Activated CD4-positive, alpha-beta T cell treated with anti-CD3 and anti-CD28 coated beads, Interleukin-10, Interleukin-2, amounts not matched to agents 100 ng/mL and 50 ng/mL, durations not matched to agents 16 hours and 8 hours (primary cell): Measurements from ENCODE around the gene NAALADL2.
"Not testable (repeated sequence)": the region's sequence is repeated elsewhere in the genome, so short reads cannot be mapped to it uniquely, and the experiment has no call there.

ENCODE experiments used
- DNase-seq: peaks from one replicate; pipeline ENCODE4 v3.0.0-alpha.2; 2020

The NAALADL2 gene

GRCh38 chr3:175526609-175527280, 667.6 kb downstream of the NAALADL2 start:
- no peak for DNase-seq

- DNase-seq, result not testable (repeated sequence)
These were observed 669.6 kb downstream of the NAALADL2 start for GRCh38 chr3:175528693-175529092.

GRCh38 chr3:175535351-175535750, 676.2 kb downstream of the NAALADL2 start:
- DNase-seq, result no peak

- no peak for DNase-seq
These were observed 687.0 kb downstream of the NAALADL2 start for GRCh38 chr3:175546115-175546514.

DNA sequence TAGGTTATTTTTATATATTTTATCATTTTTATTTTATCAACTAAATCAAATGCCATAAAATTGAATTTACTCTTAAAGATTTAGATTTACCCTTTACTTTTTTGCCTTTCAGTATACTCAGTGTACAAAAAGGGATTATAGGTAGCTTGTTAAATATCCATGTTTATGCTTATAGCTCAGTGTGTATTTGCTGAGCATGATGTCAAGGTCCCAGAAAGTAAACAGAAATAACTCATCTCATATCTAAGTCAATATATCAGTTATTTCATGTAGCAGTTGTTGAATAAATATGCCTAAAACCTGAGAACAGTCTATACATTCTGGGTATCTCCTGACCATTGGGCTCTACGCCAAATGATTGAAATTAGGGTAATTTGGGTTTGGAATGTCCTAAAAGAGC, 693.8 kb downstream of the NAALADL2 start:
- no peak for DNase-seq

- DNase-seq, result no peak
These were observed 695.7 kb downstream of the NAALADL2 start for GRCh38 chr3:175554801-175555200.

DNA sequence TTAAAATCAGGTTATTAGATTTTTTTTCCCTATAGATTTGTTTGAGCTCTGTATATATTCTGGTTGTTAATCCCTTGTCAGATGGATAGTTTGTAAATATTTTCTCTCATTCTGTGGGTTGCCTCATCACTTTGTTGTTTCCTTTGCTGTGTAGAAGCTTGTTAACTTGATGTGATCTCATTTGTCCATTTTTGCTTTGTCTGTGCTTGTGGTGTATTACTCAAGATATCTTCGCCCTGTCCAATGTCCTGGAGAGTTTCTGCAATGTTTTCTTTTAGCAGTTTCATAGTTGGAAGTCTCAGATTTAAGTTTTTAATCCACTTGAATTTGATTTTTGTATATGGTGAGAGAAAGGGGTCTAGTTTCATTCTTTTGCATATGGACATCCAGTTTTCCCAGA, 699.1 kb downstream of the NAALADL2 start:
- DNase-seq, result no peak

- DNase-seq, result no peak
These were observed 705.2 kb downstream of the NAALADL2 start for GRCh38 chr3:175564363-175564762.

- no peak for DNase-seq
These were observed 712.0 kb downstream of the NAALADL2 start for GRCh38 chr3:175571096-175571495.

GRCh38 chr3:175573226-175573625, 714.1 kb downstream of the NAALADL2 start:
- DNase-seq, result no peak

- no peak for DNase-seq
These were observed 721.2 kb downstream of the NAALADL2 start for GRCh38 chr3:175580318-175580717.

- DNase-seq, result no peak
These were observed 726.8 kb downstream of the NAALADL2 start for GRCh38 chr3:175585898-175586297.

GRCh38 chr3:175590745-175591144, 731.6 kb downstream of the NAALADL2 start:
- DNase-seq, result no peak

DNA sequence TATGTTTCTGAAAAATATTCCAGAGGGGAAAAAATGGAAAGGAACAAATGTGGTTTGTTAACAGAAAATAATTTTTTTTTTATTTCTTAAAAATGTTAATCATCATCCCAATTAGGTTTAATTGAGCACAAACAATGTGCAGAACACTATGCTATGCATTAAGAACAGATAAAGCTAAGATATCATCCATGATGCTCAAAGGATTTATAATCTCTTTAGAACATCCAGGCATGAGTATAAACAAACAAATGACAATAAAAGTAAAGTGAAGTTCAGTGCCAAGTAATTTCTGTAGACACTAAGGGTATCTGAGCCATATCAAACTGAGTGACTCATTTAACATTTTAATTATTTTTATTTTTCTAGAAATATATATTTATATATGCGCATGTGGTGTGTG, 732.2 kb downstream of the NAALADL2 start:
- DNase-seq, result no peak

DNA sequence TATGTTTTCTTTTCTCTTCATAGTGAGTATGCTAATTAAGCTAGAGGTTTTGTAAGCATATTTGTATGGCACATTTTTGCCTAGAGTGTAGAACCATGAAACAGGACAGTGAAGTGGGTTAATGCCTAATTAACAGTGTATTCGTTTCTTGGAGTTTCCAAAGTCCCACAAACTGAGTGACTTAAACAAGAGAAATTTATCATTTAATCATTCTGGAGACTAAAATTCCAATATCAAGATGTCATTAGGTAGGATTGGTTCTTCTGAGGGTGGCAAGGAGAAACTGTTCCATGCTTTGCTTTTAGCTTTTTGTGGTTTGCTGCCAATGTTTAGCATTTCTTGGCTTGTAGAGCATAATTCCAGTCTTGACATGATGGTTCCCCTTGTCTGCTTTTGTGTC, 734.2 kb downstream of the NAALADL2 start:
- DNase-seq, result no peak

DNA sequence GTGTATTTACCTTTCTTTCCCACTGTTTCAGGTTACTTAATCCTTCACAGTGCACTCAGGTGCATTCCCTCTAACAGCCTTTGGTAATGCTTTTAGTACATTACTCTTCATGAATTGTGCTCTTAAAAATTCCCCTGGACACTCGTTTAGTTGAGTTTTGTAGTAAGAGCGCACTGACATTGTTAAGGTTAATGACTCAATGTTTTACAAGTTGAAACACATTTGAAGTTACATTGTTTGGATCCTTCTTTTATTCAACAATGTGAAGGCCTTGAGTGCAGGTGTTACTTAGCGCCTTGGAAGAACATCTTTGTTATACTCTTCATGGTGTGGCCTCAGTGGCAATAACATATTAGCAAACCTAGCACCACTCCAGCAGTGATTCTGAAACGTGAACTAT, 739.6 kb downstream of the NAALADL2 start:
- DNase-seq, result no peak

- no peak for DNase-seq
These were observed 742.4 kb downstream of the NAALADL2 start for GRCh38 chr3:175601521-175601920.

- DNase-seq, result no peak
These were observed 746.7 kb downstream of the NAALADL2 start for GRCh38 chr3:175605851-175606250.

DNA sequence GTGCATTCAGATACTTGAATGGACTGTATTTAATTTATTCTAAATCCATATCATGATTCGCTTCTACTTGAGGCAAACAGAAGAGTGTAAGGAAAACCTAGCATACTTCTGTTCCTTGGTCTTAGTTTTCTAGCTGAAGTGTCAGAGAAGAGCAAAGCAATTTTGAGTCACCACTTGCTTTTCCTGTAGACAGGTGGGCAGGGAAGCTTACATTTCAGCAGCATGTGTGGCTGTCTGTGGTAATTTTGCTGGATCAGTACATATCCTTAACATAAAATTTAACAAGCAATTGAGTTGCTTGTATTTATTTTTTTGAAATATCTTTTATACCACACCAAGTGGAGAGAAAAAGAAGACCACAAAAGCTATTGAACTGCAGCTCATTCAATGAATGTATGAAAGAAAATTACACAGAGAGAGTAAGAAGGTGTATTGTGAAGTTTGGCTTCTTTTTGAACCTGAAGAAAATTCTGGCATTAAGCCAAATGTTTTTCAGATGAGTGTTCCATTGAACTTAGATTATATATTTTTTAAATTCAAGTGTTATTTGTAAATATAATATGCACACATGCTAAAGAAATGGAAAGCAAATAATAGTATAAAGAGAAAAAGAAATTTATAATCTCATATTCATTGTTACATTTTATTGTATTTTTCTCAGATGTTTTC, 747.6 kb downstream of the NAALADL2 start:
- no peak for DNase-seq

- no peak for DNase-seq
These were observed 749.2 kb downstream of the NAALADL2 start for GRCh38 chr3:175608356-175608755.

DNA sequence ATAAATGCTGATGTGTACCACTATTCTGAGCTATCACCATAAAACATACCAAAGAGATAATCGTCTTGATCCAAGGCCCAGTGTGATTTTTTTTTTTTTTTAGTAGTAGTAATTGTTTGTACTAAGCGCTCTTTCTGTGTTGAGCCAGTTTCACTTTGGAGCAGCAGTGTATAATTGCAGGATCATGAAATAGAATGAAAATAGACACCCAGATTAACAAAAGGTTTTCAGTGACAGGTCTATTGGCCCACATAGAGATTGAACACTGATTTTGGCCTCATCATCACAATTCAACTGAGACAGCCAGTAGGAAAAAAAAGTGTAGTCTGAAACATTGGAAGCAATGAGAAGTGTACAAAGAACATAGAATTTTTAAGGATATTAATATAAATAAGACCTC, 749.8 kb downstream of the NAALADL2 start:
- DNase-seq, result no peak

- DNase-seq, result no peak
These were observed 753.5 kb downstream of the NAALADL2 start for GRCh38 chr3:175612487-175613196.

DNA sequence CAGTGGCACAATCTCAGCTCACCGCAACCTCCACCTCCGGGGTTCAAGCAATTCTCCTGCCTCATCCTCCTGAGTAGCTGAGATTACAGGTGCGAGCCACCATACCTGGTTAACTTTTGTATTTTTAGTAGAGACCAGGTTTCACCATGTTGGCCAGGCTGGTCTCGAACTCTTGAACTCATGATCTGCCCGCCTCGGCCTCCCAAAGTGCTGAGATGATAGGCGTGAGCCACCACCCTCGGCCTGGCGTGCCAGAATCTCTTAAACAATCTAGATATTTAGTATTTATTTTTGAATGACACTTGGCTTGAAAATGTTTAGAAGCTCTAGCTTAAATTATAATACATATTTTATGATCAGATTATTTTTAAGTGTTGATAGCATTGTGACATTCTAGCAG, 755.0 kb downstream of the NAALADL2 start:
- DNase-seq, result not testable (repeated sequence)

- DNase-seq, result no peak
These were observed 758.1 kb downstream of the NAALADL2 start for GRCh38 chr3:175617247-175617646.
